ENCODE results near the gene TIPRL.

GRCh38 chr1:168220470-168220871, 41.7 kb downstream of the TIPRL start:
- TF ChIP-seq CTCF (IDR thresholded peaks at IDR 0.05) (no peak), ZFX (IDR thresholded peaks at IDR 0.05; ENCODE audit: borderline replicate concordance) (no peak)
